A673 (cell line): ENCODE data around the gene GET3. TPM values are rescaled to one million over a fixed set of nuclear protein-coding genes. Genes with fewer than 3 reads are reported as not detected.

ENCODE experiments used
- BruUV-seq: library from RNA; stranded (reverse); fragments of 400-500 nt; replicated peaks from 2 replicates; lab custom pipeline; 2021; lab: Mats Ljungman, UMichigan
- CTCF ChIA-PET: fragments of 300-600 bp; sonication (Branson Sonifier 250); formaldehyde crosslinking; loops from one replicate; lab custom pipeline; 2022; ENCODE audit warnings: antibody characterized with exemption; lab: Charles Lee
- POLR2A ChIA-PET: fragments of 300-600 bp; sonication (Branson Sonifier 250); formaldehyde crosslinking; loops from one replicate; lab custom pipeline; 2022; ENCODE audit warnings: antibody characterized with exemption; ENCODE audit not compliant: low non-redundant PET; lab: Charles Lee
- DNase-seq: peaks from one replicate; pipeline ENCODE4 v3.0.0-alpha.2; 2015; ENCODE audit warnings: low spot score
- H3K27ac ChIP-seq: fragments of 200-600 bp; sonication (generic); 2 replicates; pipeline ENCODE4 v1.5.1; 2016; ENCODE audit warnings: mixed run types, low read depth, mild to moderate bottlenecking, mixed read lengths, antibody characterized with exemption, low read length; ENCODE audit not compliant: poor library complexity, severe bottlenecking
- H3K27me3 ChIP-seq: fragments of 200-600 bp; sonication (generic); replicated peaks from 2 replicates; pipeline ENCODE4 v1.6.1; 2017; ENCODE audit warnings: mixed run types, low read depth, mild to moderate bottlenecking, mixed read lengths, antibody characterized with exemption, low read length; ENCODE audit not compliant: insufficient read depth, poor library complexity
- H3K36me3 ChIP-seq: fragments of 200-600 bp; sonication (generic); 2 replicates; pipeline ENCODE4 v1.6.1; 2016; ENCODE audit warnings: mixed run types, mild to moderate bottlenecking, mixed read lengths, antibody characterized with exemption, low read length; ENCODE audit not compliant: insufficient read depth, poor library complexity, severe bottlenecking
- H3K4me1 ChIP-seq: fragments of 200-600 bp; sonication (generic); 2 replicates; pipeline ENCODE4 v1.6.1; 2017; ENCODE audit warnings: mixed run types, mild to moderate bottlenecking, mixed read lengths, antibody characterized with exemption, low read length; ENCODE audit not compliant: insufficient read depth, poor library complexity, severe bottlenecking
- H3K4me3 ChIP-seq: fragments of 200-600 bp; sonication (generic); 2 replicates; pipeline ENCODE4 v1.5.1; 2016; ENCODE audit warnings: low read depth, mixed run types, mild to moderate bottlenecking, mixed read lengths, low read length; ENCODE audit not compliant: poor library complexity, severe bottlenecking
- H3K9me3 ChIP-seq: fragments of 200-600 bp; sonication (generic); 2 replicates; pipeline ENCODE4 v1.6.1; 2016; ENCODE audit warnings: mixed run types, low read depth, mild to moderate bottlenecking, mixed read lengths, antibody characterized with exemption, low read length; ENCODE audit not compliant: poor library complexity, severe bottlenecking
- CTCF ChIP-seq: fragments of 300-800, 200-600 bp; sonication (generic); conservative IDR thresholded peaks from 2 replicates; pipeline ENCODE4 v1.5.1; 2017; ENCODE audit warnings: low read depth, mild to moderate bottlenecking, antibody characterized with exemption, low read length, moderate library complexity, mixed read lengths
- EZH2 ChIP-seq: fragments of 200-600 bp; sonication (generic); IDR thresholded peaks from 2 replicates; pipeline ENCODE4 v1.6.1; 2017; ENCODE audit warnings: borderline replicate concordance, low read depth, mild to moderate bottlenecking, mixed read lengths, antibody characterized with exemption, low read length; ENCODE audit not compliant: poor library complexity, severe bottlenecking
- intact Hi-C: fragments of 100-400 bp; cut with micrococcal nuclease; formaldehyde crosslinking; loops from one replicate; pipeline ENCODE4 v1.10.0; 2022; ENCODE audit not compliant: unreplicated experiment
- total RNA-seq: library from RNA; stranded (reverse); gene quantifications from 2 replicates; pipeline ENCODE4 v1.2.3, GENCODE V29; 2021

Gene GET3
- total RNA-seq, 1 experiment from 2014 or later = 91.7 TPM

- Histone ChIP-seq H3K36me3 (peaks cover 96% of the 10 kb centered on the region), H3K4me1 (no peaks in the 10 kb centered on the region), H3K4me3 (no peak overlapping the region), H3K27me3 (no peaks in the 10 kb centered on the region), H3K27ac (no peak overlapping the region), H3K9me3 (no peaks in the 10 kb centered on the region)
- CTCF ChIA-PET = interaction anchor here (0.5 kb wide), 1 partner anchor 11 kb away, joined by 8 read pairs; no protein-coding TSS in a partner anchor
- no peak for DNase-seq
- intact Hi-C loops = no loop called here
- POLR2A ChIA-PET = interaction anchor here (0.6 kb wide), 1 partner anchor 16 kb away, joined by 3 read pairs; no protein-coding TSS in a partner anchor
- BruUV-seq = no TSS peak
- no peak for TF ChIP-seq CTCF
- no peak for TF ChIP-seq EZH2
These were observed 31.5 kb upstream of the GET3 start for GRCh38 chr19:12705654-12706331.

GRCh38 chr19:12706332-12706718 lies 31.0 kb upstream of the GET3 start:
- no TSS peak for BruUV-seq
- no peak for DNase-seq
- no peaks in the 10 kb centered on the region for H3K27me3 ChIP-seq
- intact Hi-C loops = no loop called here
- no peak overlapping the region for H3K4me3 ChIP-seq
- no peak overlapping the region for H3K27ac ChIP-seq
- peaks cover 96% of the 10 kb centered on the region for H3K36me3 ChIP-seq
- POLR2A ChIA-PET = no interaction called here
- no peak for TF ChIP-seq EZH2
- no peak for TF ChIP-seq CTCF
- H3K9me3 ChIP-seq = no peaks in the 10 kb centered on the region
- CTCF ChIA-PET = interaction anchor here (0.5 kb wide), 1 partner anchor 10 kb away, joined by 8 read pairs; no protein-coding TSS in a partner anchor
- H3K4me1 ChIP-seq = no peaks in the 10 kb centered on the region

- TF ChIP-seq EZH2 = no peak
- intact Hi-C loops = no loop called here
- Histone ChIP-seq H3K36me3 (peaks cover 90% of the 10 kb centered on the region), H3K9me3 (no peaks in the 10 kb centered on the region), H3K4me3 (no peak overlapping the region), H3K4me1 (no peaks in the 10 kb centered on the region), H3K27ac (no peak overlapping the region), H3K27me3 (no peaks in the 10 kb centered on the region)
- CTCF ChIA-PET = no interaction called here
- no peak for DNase-seq
- no TSS peak for BruUV-seq
- POLR2A ChIA-PET = no interaction called here
These were observed 28.7 kb upstream of the GET3 start for GRCh38 chr19:12708641-12709040.
